ENCODE results near the gene CAMK1D. TPM values are rescaled to one million over a fixed set of nuclear protein-coding genes. Genes with fewer than 3 reads are reported as not detected.

The CAMK1D gene
- polyA plus RNA-seq, 1 of the 3 experiments (the other 2 are of a cell fraction): 4.1 TPM

DNA sequence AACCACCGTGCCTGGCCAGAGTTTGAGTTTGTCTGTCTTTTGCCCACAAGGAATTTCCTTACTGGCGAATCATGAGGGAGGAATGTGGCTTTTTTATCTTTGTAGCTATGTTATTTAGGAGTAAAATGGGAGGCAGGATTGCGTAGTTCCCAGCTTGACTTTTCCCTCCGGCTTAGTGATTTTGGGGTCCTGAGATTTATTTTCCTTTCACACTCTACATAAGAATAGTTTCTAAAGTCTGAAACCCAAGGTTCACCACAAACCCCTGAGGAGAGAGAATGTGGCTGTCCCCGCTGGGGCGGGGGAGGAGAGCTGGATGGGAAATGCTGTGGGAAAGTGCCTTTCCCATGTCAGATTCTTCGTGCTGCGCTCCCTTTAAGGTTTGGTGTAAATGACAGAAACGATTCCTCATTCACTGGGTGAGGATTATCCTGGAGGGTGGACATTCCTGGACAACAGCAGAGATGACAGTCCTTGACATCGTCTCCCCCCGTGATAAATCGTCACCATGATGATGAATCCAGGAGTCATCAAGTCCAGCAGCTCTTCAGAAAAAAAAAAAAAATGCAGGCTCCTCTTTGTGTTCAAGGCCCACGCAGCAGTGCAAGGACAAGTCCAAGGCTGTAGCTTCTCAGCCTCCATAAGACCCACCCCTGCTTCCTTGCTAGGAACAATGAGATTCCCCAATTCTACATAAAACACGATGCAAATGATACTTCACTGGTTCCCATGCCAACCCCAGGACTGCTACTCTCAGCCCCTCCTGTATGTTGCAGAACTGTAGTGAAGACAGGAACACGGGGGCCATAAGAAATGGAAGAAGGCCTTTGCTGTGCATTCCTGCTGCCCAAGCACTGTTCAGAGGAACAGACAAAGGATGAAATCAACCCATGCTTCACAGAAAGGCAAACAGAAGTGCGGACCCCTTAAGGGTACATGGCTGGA lies 419.1 kb downstream of the CAMK1D start:
- no peaks in the 10 kb centered on the region for H3K9me2 ChIP-seq
- WGBS (ENCODE audit: low lambda C conversion rate): 68% methylated on average over 16 of the region's 16 CpGs
- H3K27ac ChIP-seq (ENCODE audit: low read depth in 2 of 2, low read length in 1 of 2): no peak overlapping the region
- TF ChIP-seq, protein P1, sequence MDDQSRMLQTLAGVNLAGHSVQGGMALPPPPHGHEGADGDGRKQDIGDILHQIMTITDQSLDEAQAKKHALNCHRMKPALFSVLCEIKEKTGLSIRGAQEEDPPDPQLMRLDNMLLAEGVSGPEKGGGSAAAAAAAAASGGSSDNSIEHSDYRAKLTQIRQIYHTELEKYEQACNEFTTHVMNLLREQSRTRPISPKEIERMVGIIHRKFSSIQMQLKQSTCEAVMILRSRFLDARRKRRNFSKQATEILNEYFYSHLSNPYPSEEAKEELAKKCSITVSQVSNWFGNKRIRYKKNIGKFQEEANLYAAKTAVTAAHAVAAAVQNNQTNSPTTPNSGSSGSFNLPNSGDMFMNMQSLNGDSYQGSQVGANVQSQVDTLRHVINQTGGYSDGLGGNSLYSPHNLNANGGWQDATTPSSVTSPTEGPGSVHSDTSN (IDR thresholded peaks at IDR 0.05): no peak
- TF ChIP-seq, protein P2, sequence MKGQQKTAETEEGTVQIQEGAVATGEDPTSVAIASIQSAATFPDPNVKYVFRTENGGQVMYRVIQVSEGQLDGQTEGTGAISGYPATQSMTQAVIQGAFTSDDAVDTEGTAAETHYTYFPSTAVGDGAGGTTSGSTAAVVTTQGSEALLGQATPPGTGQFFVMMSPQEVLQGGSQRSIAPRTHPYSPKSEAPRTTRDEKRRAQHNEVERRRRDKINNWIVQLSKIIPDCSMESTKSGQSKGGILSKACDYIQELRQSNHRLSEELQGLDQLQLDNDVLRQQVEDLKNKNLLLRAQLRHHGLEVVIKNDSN (IDR thresholded peaks at IDR 0.05; ENCODE audit: borderline replicate concordance, low read depth): no peak
- TF ChIP-seq MXI1 (IDR thresholded peaks at IDR 0.05; ENCODE audit: low read depth, low read length) (no peak), TCF12 (IDR thresholded peaks at IDR 0.05) (no peak), YY1 (IDR thresholded peaks at IDR 0.05; ENCODE audit: low read depth) (no peak), EP300 (IDR thresholded peaks at IDR 0.05; ENCODE audit: borderline replicate concordance in 1 of 2, low read depth in 1 of 2, low read length in 1 of 2) (no peak), EZH2phosphoT487 (IDR thresholded peaks at IDR 0.05; ENCODE audit: borderline replicate concordance, low read depth) (no peak), FOXM1 (IDR thresholded peaks at IDR 0.05; ENCODE audit: low read depth) (no peak), TAF1 (IDR thresholded peaks at IDR 0.05; ENCODE audit: borderline replicate concordance, low read depth, low read length) (no peak), MEF2A (IDR thresholded peaks at IDR 0.05; ENCODE audit: borderline replicate concordance, low read depth) (no peak), FOSL2 (IDR thresholded peaks at IDR 0.05; ENCODE audit: borderline replicate concordance, low read depth) (no peak), GABPA (IDR thresholded peaks at IDR 0.05; ENCODE audit: low read depth) (no peak), TEAD4 (IDR thresholded peaks at IDR 0.05; ENCODE audit: borderline replicate concordance, insufficient read depth) (no peak), SMC3 (IDR thresholded peaks at IDR 0.05; ENCODE audit: low read depth, low read length) (no peak), POLR2AphosphoS5 (IDR thresholded peaks at IDR 0.05; ENCODE audit: low read depth, low read length) (no peak)
- TF ChIP-seq, protein P3, sequence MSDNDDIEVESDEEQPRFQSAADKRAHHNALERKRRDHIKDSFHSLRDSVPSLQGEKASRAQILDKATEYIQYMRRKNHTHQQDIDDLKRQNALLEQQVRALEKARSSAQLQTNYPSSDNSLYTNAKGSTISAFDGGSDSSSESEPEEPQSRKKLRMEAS (IDR thresholded peaks at IDR 0.05; ENCODE audit: low read depth): no peak
- TF ChIP-seq, protein P4, sequence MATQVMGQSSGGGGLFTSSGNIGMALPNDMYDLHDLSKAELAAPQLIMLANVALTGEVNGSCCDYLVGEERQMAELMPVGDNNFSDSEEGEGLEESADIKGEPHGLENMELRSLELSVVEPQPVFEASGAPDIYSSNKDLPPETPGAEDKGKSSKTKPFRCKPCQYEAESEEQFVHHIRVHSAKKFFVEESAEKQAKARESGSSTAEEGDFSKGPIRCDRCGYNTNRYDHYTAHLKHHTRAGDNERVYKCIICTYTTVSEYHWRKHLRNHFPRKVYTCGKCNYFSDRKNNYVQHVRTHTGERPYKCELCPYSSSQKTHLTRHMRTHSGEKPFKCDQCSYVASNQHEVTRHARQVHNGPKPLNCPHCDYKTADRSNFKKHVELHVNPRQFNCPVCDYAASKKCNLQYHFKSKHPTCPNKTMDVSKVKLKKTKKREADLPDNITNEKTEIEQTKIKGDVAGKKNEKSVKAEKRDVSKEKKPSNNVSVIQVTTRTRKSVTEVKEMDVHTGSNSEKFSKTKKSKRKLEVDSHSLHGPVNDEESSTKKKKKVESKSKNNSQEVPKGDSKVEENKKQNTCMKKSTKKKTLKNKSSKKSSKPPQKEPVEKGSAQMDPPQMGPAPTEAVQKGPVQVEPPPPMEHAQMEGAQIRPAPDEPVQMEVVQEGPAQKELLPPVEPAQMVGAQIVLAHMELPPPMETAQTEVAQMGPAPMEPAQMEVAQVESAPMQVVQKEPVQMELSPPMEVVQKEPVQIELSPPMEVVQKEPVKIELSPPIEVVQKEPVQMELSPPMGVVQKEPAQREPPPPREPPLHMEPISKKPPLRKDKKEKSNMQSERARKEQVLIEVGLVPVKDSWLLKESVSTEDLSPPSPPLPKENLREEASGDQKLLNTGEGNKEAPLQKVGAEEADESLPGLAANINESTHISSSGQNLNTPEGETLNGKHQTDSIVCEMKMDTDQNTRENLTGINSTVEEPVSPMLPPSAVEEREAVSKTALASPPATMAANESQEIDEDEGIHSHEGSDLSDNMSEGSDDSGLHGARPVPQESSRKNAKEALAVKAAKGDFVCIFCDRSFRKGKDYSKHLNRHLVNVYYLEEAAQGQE (IDR thresholded peaks at IDR 0.05; ENCODE audit: low read depth, low read length): no peak
- no peaks in the 10 kb centered on the region for H3F3A ChIP-seq (replicated peaks; ENCODE audit: insufficient read depth)
- no peaks in the 10 kb centered on the region for H3K9me3 ChIP-seq
- H3K27me3 ChIP-seq (ENCODE audit: insufficient read depth): no peaks in the 10 kb centered on the region
- no peaks in the 10 kb centered on the region for H3K36me3 ChIP-seq (replicated peaks in 1 of 2; ENCODE audit: control insufficient read depth in 1 of 2, insufficient read depth in 2 of 2, low read length in 1 of 2)
- no peak overlapping the region for H3K9ac ChIP-seq
- H3K79me2 ChIP-seq (ENCODE audit: insufficient read depth): no peaks in the 10 kb centered on the region
- no peak overlapping the region for H2AFZ ChIP-seq (ENCODE audit: low read depth)
- POLR2A ChIA-PET: no interaction called here
- no peak overlapping the region for H3K4me3 ChIP-seq (ENCODE audit: low read depth in 2 of 2, low read length in 1 of 2)
- 0 out of 2 replicates have a peak overlapping the region, but pooled peaks have one; percentile 10 for H3K4me2 ChIP-seq
- CTCF ChIA-PET: interaction anchor here (0.7 to 0.9 kb wide), 2 partner anchors 14 to 15 kb away, joined by 3 read pairs; no protein-coding TSS in a partner anchor
- no peaks in the 10 kb centered on the region; a peak in 1 of 4 replicates for H3K4me1 ChIP-seq (ENCODE audit: control insufficient read depth in 1 of 2, insufficient read depth in 2 of 2, low read depth in 1 of 2, low read length in 1 of 2)
- H4K20me1 ChIP-seq (ENCODE audit: insufficient read depth): no peaks in the 10 kb centered on the region
- DNase-seq: no peak

All from SK-N-SH (cell line).